Brain microvascular endothelial cell (primary cell): ENCODE measurements around the gene ERO1B.

ENCODE experiments used
- DNase-seq: peaks from one replicate; pipeline ENCODE4 v3.0.0-alpha.2; 2020
- H3K27ac ChIP-seq: fragments of 250-450 bp; sonication (Bioruptor Pico); 2 replicates; pipeline ENCODE4 v1.5.1; 2020; ENCODE audit warnings: mild to moderate bottlenecking, moderate library complexity
- H3K27me3 ChIP-seq: fragments of 250-450 bp; sonication (Bioruptor Pico); replicated peaks from 2 replicates; pipeline ENCODE4 v1.5.1; 2020; ENCODE audit warnings: mild to moderate bottlenecking
- H3K36me3 ChIP-seq: fragments of 250-450 bp; sonication (Bioruptor Pico); replicated peaks from 2 replicates; pipeline ENCODE4 v1.5.1; 2020; ENCODE audit warnings: mild to moderate bottlenecking
- H3K4me3 ChIP-seq: 2 replicates; pipeline ENCODE4 v1.5.1; 2011; ENCODE audit warnings: low read depth, mild to moderate bottlenecking, control low read depth, low read length, moderate library complexity
- in situ Hi-C: cut with HindIII; loops from 2 replicates; pipeline ENCODE4 v1.10.0; 2017; ENCODE audit warnings: low sequenced_read_pairs, low pct_ligation_motif_present
- TF ChIP-seq, protein P1 (sequence below): IDR thresholded peaks from 2 replicates; pipeline ENCODE4 v1.5.1; 2011; ENCODE audit warnings: low read depth, mild to moderate bottlenecking, moderate library complexity, low read length, control low read depth, inconsistent platforms; ENCODE audit errors: missing control alignments

The ERO1B gene

DNA sequence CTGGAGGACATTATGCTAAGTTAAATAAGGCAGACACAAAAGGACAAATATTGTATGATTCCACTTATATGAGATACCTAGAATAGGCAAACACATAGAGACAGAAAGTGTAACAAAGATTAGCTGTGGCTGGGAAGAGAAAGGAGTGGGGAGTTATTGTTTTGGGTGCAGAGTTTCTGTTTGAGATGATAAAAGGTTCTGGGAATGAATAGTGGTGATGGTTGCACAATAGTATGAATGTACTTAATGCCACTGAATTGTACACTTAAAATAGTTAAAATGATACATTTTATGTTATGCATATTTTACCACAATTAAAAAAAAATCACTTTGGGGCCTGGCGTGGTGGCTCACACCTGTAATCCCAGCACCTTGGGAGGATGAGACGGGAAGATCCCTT lies 21.2 kb upstream of the ERO1B start:
- H3K4me3 ChIP-seq = no peak overlapping the region
- in situ Hi-C loops = no loop called here
- DNase-seq = no peak
- H3K36me3 ChIP-seq = no peaks in the 10 kb centered on the region
- TF ChIP-seq, protein P1, sequence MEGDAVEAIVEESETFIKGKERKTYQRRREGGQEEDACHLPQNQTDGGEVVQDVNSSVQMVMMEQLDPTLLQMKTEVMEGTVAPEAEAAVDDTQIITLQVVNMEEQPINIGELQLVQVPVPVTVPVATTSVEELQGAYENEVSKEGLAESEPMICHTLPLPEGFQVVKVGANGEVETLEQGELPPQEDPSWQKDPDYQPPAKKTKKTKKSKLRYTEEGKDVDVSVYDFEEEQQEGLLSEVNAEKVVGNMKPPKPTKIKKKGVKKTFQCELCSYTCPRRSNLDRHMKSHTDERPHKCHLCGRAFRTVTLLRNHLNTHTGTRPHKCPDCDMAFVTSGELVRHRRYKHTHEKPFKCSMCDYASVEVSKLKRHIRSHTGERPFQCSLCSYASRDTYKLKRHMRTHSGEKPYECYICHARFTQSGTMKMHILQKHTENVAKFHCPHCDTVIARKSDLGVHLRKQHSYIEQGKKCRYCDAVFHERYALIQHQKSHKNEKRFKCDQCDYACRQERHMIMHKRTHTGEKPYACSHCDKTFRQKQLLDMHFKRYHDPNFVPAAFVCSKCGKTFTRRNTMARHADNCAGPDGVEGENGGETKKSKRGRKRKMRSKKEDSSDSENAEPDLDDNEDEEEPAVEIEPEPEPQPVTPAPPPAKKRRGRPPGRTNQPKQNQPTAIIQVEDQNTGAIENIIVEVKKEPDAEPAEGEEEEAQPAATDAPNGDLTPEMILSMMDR = no peak
- no peak overlapping the region for H3K27ac ChIP-seq
- H3K27me3 ChIP-seq = no peaks in the 10 kb centered on the region

DNA sequence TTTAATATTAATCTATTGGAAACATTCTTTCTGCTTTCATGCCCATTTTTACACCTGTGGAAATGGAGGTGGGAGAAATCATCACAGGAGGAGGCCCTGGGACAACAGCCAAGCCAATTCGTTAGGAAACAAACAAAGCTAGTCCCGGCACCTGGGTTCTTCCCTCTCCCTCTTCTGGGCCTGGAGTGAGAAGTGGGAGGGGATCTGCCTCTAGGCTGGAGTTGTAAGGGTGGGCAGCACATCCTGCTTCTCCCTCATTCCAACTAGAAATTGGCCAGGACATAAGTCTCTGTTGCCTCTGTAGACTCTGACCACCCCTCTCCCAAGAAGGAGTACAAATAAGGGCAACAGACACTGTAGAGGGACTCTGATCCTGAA lies 20.2 kb upstream of the ERO1B start:
- in situ Hi-C loops = no loop called here
- no peaks in the 10 kb centered on the region for H3K36me3 ChIP-seq
- no peak for DNase-seq
- H3K27ac ChIP-seq = no peak overlapping the region
- no peak overlapping the region for H3K4me3 ChIP-seq
- TF ChIP-seq, protein P1 = no peak
- H3K27me3 ChIP-seq = no peaks in the 10 kb centered on the region

- Histone ChIP-seq H3K27me3 (no peaks in the 10 kb centered on the region), H3K4me3 (no peak overlapping the region), H3K27ac (no peak overlapping the region), H3K36me3 (no peaks in the 10 kb centered on the region)
- no peak for DNase-seq
- TF ChIP-seq, protein P1 = no peak
- in situ Hi-C loops = no loop called here
Measured at GRCh38 chr1:236301080-236301957, 19.6 kb upstream of the ERO1B start.

- no peak overlapping the region for H3K4me3 ChIP-seq
- no peaks in the 10 kb centered on the region for H3K27me3 ChIP-seq
- TF ChIP-seq, protein P1 = no peak
- in situ Hi-C loops = no loop called here
- H3K36me3 ChIP-seq = no peaks in the 10 kb centered on the region
- H3K27ac ChIP-seq = no peak overlapping the region
- no peak for DNase-seq
Measured at GRCh38 chr1:236297161-236297560, 15.4 kb upstream of the ERO1B start.

DNA sequence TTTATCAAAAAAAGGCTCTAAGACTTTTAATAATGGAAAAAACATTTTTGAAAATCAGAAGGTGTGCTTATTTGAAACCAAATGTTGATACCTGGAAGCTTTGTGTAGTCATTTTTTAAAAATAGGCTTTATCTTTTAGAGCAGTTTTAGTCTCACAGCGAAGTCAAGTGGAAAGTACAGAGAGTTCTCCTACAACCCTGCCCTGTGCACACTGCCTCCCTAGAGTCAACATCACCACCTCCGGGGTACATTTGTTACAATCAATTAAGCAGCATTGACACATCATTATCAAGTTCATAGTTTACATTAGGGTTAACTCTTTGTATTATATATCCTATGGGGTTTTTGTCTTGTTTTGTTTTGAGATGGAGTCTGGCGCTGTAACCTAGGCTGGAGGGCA lies 10.7 kb upstream of the ERO1B start:
- DNase-seq = no peak
- no peaks in the 10 kb centered on the region for H3K27me3 ChIP-seq
- no peak overlapping the region for H3K27ac ChIP-seq
- TF ChIP-seq, protein P1 = no peak
- in situ Hi-C loops = no loop called here
- H3K36me3 ChIP-seq = no peaks in the 10 kb centered on the region
- no peak overlapping the region for H3K4me3 ChIP-seq
